WTC11 (cell line): Measurements from ENCODE around the gene ZNF740. TPM values are rescaled to one million over a fixed set of nuclear protein-coding genes. Genes with fewer than 3 reads are reported as not detected.

Source experiments
- ATAC-seq: fragments of 200-7000 bp; cut with Tn5 transposase; 2 replicates; pipeline ENCODE4 v1.10.0; 2021; ENCODE audit warnings: mild to moderate bottlenecking, moderate library complexity
- CTCF ChIA-PET: fragments of 300-600 bp; sonication (Branson Sonifier 250); formaldehyde crosslinking; loops from one replicate; lab custom pipeline; 2021; ENCODE audit warnings: antibody characterized with exemption; lab: Charles Lee
- POLR2A ChIA-PET: fragments of 350-600 bp; sonication (Branson Sonifier 250); formaldehyde crosslinking; loops from one replicate; lab custom pipeline; 2021; ENCODE audit warnings: antibody characterized with exemption; lab: Charles Lee
- DNase-seq: peaks from one replicate; pipeline ENCODE4 v3.0.0; 2021; ENCODE audit warnings: low spot score
- H3K27ac Mint-ChIP-seq: 2 replicates; pipeline ENCODE4 v1.8.0; 2021; ENCODE audit warnings: mixed read lengths
- H3K27me3 Mint-ChIP-seq: 2 replicates; pipeline ENCODE4 v1.8.0; 2021; ENCODE audit warnings: low read depth, mild to moderate bottlenecking, moderate library complexity, mixed read lengths
- H3K36me3 Mint-ChIP-seq: 2 replicates; pipeline ENCODE4 v1.8.0; 2021; ENCODE audit warnings: mixed read lengths
- H3K4me1 Mint-ChIP-seq: 2 replicates; pipeline ENCODE4 v1.8.0; 2022; ENCODE audit warnings: mixed read lengths
- H3K4me3 Mint-ChIP-seq: 2 replicates; pipeline ENCODE4 v1.8.0; 2021; ENCODE audit warnings: mild to moderate bottlenecking, moderate library complexity, mixed read lengths
- H3K9me3 Mint-ChIP-seq: 2 replicates; pipeline ENCODE4 v1.8.0; 2021; ENCODE audit warnings: mixed read lengths
- CBFB ChIP-seq: sonication (generic); formaldehyde crosslinking; IDR thresholded peaks from 2 replicates; pipeline ENCODE4 v1.8.1; 2022; ENCODE audit warnings: mild to moderate bottlenecking, low read depth, missing genetic modification reagents
- FOXJ3 ChIP-seq: sonication (generic); formaldehyde crosslinking; IDR thresholded peaks from 2 replicates; pipeline ENCODE4 v1.9.0; 2021; ENCODE audit warnings: missing genetic modification reagents, mild to moderate bottlenecking, borderline replicate concordance
- KAT7 ChIP-seq: sonication (generic); formaldehyde crosslinking; IDR thresholded peaks from 2 replicates; pipeline ENCODE4 v1.8.1; 2023; ENCODE audit warnings: missing genetic modification reagents, mild to moderate bottlenecking, borderline replicate concordance
- NFYB ChIP-seq: sonication (generic); formaldehyde crosslinking; conservative IDR thresholded peaks from 2 replicates; pipeline ENCODE4 v1.8.0; 2022; ENCODE audit warnings: low read depth, missing genetic modification reagents
- OVOL2 ChIP-seq: fragments of 250-450 bp; sonication (Bioruptor Pico); IDR thresholded peaks from 2 replicates; pipeline ENCODE4 v1.9.0; 2021; ENCODE audit warnings: mild to moderate bottlenecking, borderline replicate concordance
- PRRX2 ChIP-seq: fragments of 250-450 bp; sonication (Bioruptor Pico); IDR thresholded peaks from 2 replicates; pipeline ENCODE4 v1.8.0; 2021; ENCODE audit warnings: mild to moderate bottlenecking
- SOX15 ChIP-seq: fragments of 250-450 bp; sonication (Bioruptor Pico); IDR thresholded peaks from 2 replicates; pipeline ENCODE4 v1.9.0; 2021; ENCODE audit warnings: mild to moderate bottlenecking
- TCF7 ChIP-seq: sonication (generic); formaldehyde crosslinking; IDR thresholded peaks from 2 replicates; pipeline ENCODE4 v1.8.0; 2022; ENCODE audit warnings: mild to moderate bottlenecking, low read depth, missing genetic modification reagents, moderate library complexity
- TP53 ChIP-seq: sonication (generic); formaldehyde crosslinking; IDR thresholded peaks from 2 replicates; pipeline ENCODE4 v1.8.1; 2023; ENCODE audit warnings: mild to moderate bottlenecking, missing genetic modification reagents
- ZNF219 ChIP-seq: sonication (generic); formaldehyde crosslinking; IDR thresholded peaks from 2 replicates; pipeline ENCODE4 v1.8.0; 2023; ENCODE audit warnings: missing genetic modification reagents, mild to moderate bottlenecking, borderline replicate concordance
- ZNF232 ChIP-seq: sonication (generic); formaldehyde crosslinking; IDR thresholded peaks from 2 replicates; pipeline ENCODE4 v1.8.0; 2022; ENCODE audit warnings: mild to moderate bottlenecking, missing genetic modification reagents
- ZNF263 ChIP-seq: sonication (generic); formaldehyde crosslinking; IDR thresholded peaks from 2 replicates; pipeline ENCODE4 v1.8.1; 2022; ENCODE audit warnings: low read depth, mild to moderate bottlenecking, moderate library complexity, missing genetic modification reagents
- ZNF416 ChIP-seq: fragments of 250-450 bp; sonication (Bioruptor Pico); IDR thresholded peaks from 2 replicates; pipeline ENCODE4 v1.9.0; 2021; ENCODE audit warnings: mild to moderate bottlenecking, inconsistent platforms
- ZNF671 ChIP-seq: fragments of 250-450 bp; sonication (Bioruptor Pico); IDR thresholded peaks from 2 replicates; pipeline ENCODE4 v1.8.0; 2021; ENCODE audit warnings: mild to moderate bottlenecking
- total RNA-seq: library from RNA; stranded (reverse); gene quantifications from 3 replicates; pipeline ENCODE4 v1.2.3, GENCODE V29; 2021
- TF ChIP-seq, protein P1 (sequence below): fragments of 200-600 bp; IDR thresholded peaks from 2 replicates; pipeline ENCODE4 v1.8.0; 2022; ENCODE audit warnings: antibody characterized with exemption
- TF ChIP-seq, protein P2 (sequence below): sonication (generic); formaldehyde crosslinking; IDR thresholded peaks from 2 replicates; pipeline ENCODE4 v1.8.0; 2022; ENCODE audit warnings: mild to moderate bottlenecking, missing genetic modification reagents
- TF ChIP-seq, protein P3 (sequence below): fragments of 250-450 bp; sonication (Bioruptor Pico); conservative IDR thresholded peaks from 2 replicates; pipeline ENCODE4 v1.9.0; 2021; ENCODE audit warnings: mild to moderate bottlenecking
- TF ChIP-seq, protein P4 (sequence below): sonication (generic); formaldehyde crosslinking; IDR thresholded peaks from 2 replicates; pipeline ENCODE4 v1.8.1; 2022; ENCODE audit warnings: low read depth, missing genetic modification reagents, borderline replicate concordance
- TF ChIP-seq, protein P5 (sequence below): fragments of 250-450 bp; sonication (Bioruptor Pico); IDR thresholded peaks from 2 replicates; pipeline ENCODE4 v2.1.2; 2022; ENCODE audit warnings: mild to moderate bottlenecking, moderate library complexity
- TF ChIP-seq, protein P6 (sequence below): sonication (generic); formaldehyde crosslinking; IDR thresholded peaks from 2 replicates; pipeline ENCODE4 v1.8.1; 2023; ENCODE audit warnings: mild to moderate bottlenecking, missing genetic modification reagents
- TF ChIP-seq, protein P7 (sequence below): sonication (generic); formaldehyde crosslinking; IDR thresholded peaks from 2 replicates; pipeline ENCODE4 v1.8.1; 2022; ENCODE audit warnings: mild to moderate bottlenecking, missing genetic modification reagents, moderate library complexity, borderline replicate concordance
- TF ChIP-seq, protein P8 (sequence below): sonication (generic); formaldehyde crosslinking; IDR thresholded peaks from 2 replicates; pipeline ENCODE4 v1.8.1; 2022; ENCODE audit warnings: mild to moderate bottlenecking, moderate library complexity, missing genetic modification reagents
- TF ChIP-seq, protein P9 (sequence below): sonication (generic); formaldehyde crosslinking; IDR thresholded peaks from 2 replicates; pipeline ENCODE4 v1.8.1; 2022; ENCODE audit warnings: low read depth, mild to moderate bottlenecking, moderate library complexity, missing genetic modification reagents, borderline replicate concordance

Gene ZNF740
- total RNA-seq, 1 experiment from 2014 or later, result 26.6 TPM

DNA sequence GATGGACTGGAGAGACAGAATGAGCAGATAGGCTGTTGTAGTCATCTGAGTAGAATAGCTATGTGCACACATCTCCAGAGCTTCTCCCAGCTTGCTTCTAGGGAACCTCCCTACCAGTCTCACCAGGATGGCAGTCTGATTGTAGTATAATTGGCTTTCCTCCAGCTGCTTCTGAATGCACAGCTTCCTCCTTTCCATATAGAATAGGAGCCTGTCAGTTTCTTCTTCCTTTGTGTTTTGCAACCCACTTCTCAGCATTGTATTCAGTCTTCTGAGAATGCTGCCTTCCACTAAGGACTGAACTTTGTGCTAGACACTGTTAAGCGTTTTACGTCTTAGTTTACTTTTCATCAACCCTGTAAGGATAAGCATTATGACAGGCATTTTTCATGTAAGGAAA is 2.4 kb downstream of the ZNF740 start:
- CTCF ChIA-PET, result interaction anchor here (1.1 to 3.5 kb wide), 3 partner anchors 15 to 139 kb away, joined by 3 to 12 read pairs (median 3); partner anchors contain the start of gene AAAS
- ATAC-seq (no peak), DNase-seq (no peak)
- H3K9me3 Mint-ChIP-seq, result no peaks in the 10 kb centered on the region
- peaks cover 51% of the 10 kb centered on the region for H3K36me3 Mint-ChIP-seq
- peaks cover 23% of the 10 kb centered on the region for H3K27me3 Mint-ChIP-seq
- no peak overlapping the region for H3K27ac Mint-ChIP-seq
- H3K4me3 Mint-ChIP-seq, result peak overlapping the region; percentile 4; the same call in 1 of the 2 replicates
- POLR2A ChIA-PET, result no interaction called here
- TF ChIP-seq TCF7 (no peak), ZNF671 (CRISPR knock-in tag) (no peak), KAT7 (CRISPR knock-in tag) (no peak)
- TF ChIP-seq, protein P1, sequence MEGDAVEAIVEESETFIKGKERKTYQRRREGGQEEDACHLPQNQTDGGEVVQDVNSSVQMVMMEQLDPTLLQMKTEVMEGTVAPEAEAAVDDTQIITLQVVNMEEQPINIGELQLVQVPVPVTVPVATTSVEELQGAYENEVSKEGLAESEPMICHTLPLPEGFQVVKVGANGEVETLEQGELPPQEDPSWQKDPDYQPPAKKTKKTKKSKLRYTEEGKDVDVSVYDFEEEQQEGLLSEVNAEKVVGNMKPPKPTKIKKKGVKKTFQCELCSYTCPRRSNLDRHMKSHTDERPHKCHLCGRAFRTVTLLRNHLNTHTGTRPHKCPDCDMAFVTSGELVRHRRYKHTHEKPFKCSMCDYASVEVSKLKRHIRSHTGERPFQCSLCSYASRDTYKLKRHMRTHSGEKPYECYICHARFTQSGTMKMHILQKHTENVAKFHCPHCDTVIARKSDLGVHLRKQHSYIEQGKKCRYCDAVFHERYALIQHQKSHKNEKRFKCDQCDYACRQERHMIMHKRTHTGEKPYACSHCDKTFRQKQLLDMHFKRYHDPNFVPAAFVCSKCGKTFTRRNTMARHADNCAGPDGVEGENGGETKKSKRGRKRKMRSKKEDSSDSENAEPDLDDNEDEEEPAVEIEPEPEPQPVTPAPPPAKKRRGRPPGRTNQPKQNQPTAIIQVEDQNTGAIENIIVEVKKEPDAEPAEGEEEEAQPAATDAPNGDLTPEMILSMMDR, result no peak
- H3K4me1 Mint-ChIP-seq, result peaks cover 20% of the 10 kb centered on the region

DNA sequence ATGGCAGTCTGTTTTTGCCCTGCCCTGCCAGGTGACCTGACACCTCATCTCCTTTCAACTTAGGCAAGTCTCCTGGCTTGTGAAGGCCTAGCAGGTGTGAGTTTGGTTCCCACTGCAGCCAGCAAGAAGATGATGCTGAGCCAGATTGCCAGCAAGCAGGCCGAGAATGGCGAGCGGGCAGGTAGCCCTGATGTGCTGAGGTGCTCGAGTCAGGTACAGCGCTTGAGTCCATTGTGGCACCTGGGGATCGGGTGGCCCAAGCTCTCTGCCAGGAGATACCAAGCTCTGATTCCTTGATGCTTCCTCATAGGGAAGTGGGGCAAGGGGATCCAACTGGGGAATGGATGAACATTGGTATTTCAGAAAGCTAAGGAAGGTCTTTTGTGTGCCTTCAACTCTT is 4.3 kb downstream of the ZNF740 start:
- POLR2A ChIA-PET, result no interaction called here
- CTCF ChIA-PET, result interaction anchor here (1.1 to 3.5 kb wide), 3 partner anchors 10 to 25 kb away, joined by 3 to 12 read pairs (median 4); no protein-coding TSS in a partner anchor
- no peak overlapping the region for H3K4me3 Mint-ChIP-seq
- H3K36me3 Mint-ChIP-seq, result peaks cover 58% of the 10 kb centered on the region
- H3K27ac Mint-ChIP-seq, result no peak overlapping the region
- H3K27me3 Mint-ChIP-seq, result peaks cover 4% of the 10 kb centered on the region
- TF ChIP-seq TP53, result no peak
- TF ChIP-seq, protein P2, sequence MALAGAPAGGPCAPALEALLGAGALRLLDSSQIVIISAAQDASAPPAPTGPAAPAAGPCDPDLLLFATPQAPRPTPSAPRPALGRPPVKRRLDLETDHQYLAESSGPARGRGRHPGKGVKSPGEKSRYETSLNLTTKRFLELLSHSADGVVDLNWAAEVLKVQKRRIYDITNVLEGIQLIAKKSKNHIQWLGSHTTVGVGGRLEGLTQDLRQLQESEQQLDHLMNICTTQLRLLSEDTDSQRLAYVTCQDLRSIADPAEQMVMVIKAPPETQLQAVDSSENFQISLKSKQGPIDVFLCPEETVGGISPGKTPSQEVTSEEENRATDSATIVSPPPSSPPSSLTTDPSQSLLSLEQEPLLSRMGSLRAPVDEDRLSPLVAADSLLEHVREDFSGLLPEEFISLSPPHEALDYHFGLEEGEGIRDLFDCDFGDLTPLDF, result no peak
- no peak for TF ChIP-seq CBFB (CRISPR knock-in tag)
- no peak for TF ChIP-seq PRRX2
- no peak for TF ChIP-seq OVOL2 (CRISPR knock-in tag)
- TF ChIP-seq, protein P3, sequence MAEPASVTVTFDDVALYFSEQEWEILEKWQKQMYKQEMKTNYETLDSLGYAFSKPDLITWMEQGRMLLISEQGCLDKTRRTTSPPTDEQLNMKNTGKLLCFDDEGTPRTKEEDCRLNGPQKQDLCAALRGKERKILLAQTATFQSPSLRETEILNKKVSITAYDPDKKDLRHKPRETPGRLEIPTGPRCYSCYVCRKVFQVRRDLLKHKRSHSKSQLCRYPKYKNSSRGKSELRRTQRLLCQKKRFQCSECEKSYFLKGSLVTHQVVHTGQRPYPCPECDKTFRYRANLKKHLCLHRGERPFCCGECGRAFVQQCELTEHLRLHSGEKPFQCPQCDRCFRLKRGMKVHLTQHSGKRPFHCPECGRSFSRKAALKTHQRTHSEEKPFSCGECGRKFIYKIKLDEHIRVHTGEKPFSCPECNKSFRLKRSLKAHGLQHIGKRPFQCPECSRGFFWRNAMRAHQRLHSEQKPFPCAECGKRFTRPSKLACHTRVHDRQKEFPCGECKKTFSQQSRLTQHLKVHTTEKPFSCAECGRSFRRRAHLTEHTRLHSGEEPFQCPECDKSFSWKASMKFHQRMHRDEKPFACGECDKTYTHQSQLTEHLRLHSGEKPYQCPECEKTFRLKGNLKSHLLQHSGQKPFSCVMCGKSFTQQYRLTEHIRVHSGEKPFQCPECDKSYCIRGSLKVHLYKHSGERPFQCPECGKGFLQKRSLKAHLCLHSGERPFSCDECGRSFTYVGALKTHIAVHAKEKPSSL (CRISPR knock-in tag), result no peak
- TF ChIP-seq, protein P4, sequence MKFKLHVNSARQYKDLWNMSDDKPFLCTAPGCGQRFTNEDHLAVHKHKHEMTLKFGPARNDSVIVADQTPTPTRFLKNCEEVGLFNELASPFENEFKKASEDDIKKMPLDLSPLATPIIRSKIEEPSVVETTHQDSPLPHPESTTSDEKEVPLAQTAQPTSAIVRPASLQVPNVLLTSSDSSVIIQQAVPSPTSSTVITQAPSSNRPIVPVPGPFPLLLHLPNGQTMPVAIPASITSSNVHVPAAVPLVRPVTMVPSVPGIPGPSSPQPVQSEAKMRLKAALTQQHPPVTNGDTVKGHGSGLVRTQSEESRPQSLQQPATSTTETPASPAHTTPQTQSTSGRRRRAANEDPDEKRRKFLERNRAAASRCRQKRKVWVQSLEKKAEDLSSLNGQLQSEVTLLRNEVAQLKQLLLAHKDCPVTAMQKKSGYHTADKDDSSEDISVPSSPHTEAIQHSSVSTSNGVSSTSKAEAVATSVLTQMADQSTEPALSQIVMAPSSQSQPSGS, result no peak
- TF ChIP-seq, protein P5, sequence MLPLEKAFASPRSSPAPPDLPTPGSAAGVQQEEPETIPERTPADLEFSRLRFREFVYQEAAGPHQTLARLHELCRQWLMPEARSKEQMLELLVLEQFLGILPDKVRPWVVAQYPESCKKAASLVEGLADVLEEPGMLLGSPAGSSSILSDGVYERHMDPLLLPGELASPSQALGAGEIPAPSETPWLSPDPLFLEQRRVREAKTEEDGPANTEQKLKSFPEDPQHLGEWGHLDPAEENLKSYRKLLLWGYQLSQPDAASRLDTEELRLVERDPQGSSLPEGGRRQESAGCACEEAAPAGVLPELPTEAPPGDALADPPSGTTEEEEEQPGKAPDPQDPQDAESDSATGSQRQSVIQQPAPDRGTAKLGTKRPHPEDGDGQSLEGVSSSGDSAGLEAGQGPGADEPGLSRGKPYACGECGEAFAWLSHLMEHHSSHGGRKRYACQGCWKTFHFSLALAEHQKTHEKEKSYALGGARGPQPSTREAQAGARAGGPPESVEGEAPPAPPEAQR (CRISPR knock-in tag), result no peak
- no peak for TF ChIP-seq ZNF263 (CRISPR knock-in tag)
- no peak for TF ChIP-seq FOXJ3
- TF ChIP-seq, protein P6, sequence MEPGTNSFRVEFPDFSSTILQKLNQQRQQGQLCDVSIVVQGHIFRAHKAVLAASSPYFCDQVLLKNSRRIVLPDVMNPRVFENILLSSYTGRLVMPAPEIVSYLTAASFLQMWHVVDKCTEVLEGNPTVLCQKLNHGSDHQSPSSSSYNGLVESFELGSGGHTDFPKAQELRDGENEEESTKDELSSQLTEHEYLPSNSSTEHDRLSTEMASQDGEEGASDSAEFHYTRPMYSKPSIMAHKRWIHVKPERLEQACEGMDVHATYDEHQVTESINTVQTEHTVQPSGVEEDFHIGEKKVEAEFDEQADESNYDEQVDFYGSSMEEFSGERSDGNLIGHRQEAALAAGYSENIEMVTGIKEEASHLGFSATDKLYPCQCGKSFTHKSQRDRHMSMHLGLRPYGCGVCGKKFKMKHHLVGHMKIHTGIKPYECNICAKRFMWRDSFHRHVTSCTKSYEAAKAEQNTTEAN, result no peak
- no peak for TF ChIP-seq NFYB (CRISPR knock-in tag)
- TF ChIP-seq ZNF671 (CRISPR knock-in tag), result no peak
- TF ChIP-seq, protein P7, sequence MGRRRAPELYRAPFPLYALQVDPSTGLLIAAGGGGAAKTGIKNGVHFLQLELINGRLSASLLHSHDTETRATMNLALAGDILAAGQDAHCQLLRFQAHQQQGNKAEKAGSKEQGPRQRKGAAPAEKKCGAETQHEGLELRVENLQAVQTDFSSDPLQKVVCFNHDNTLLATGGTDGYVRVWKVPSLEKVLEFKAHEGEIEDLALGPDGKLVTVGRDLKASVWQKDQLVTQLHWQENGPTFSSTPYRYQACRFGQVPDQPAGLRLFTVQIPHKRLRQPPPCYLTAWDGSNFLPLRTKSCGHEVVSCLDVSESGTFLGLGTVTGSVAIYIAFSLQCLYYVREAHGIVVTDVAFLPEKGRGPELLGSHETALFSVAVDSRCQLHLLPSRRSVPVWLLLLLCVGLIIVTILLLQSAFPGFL, result no peak
- TF ChIP-seq SOX15 (CRISPR knock-in tag), result no peak
- TF ChIP-seq, protein P8, sequence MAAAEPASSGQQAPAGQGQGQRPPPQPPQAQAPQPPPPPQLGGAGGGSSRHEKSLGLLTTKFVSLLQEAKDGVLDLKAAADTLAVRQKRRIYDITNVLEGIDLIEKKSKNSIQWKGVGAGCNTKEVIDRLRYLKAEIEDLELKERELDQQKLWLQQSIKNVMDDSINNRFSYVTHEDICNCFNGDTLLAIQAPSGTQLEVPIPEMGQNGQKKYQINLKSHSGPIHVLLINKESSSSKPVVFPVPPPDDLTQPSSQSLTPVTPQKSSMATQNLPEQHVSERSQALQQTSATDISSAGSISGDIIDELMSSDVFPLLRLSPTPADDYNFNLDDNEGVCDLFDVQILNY, result no peak
- no peak for TF ChIP-seq ZNF416 (CRISPR knock-in tag)
- TF ChIP-seq ZNF232 (CRISPR knock-in tag), result no peak
- TF ChIP-seq ZNF219 (CRISPR knock-in tag), result no peak
- TF ChIP-seq, protein P9, sequence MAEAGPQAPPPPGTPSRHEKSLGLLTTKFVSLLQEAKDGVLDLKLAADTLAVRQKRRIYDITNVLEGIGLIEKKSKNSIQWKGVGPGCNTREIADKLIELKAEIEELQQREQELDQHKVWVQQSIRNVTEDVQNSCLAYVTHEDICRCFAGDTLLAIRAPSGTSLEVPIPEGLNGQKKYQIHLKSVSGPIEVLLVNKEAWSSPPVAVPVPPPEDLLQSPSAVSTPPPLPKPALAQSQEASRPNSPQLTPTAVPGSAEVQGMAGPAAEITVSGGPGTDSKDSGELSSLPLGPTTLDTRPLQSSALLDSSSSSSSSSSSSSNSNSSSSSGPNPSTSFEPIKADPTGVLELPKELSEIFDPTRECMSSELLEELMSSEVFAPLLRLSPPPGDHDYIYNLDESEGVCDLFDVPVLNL (CRISPR knock-in tag), result no peak
- no peak for DNase-seq
- no peak for ATAC-seq
- no peaks in the 10 kb centered on the region for H3K9me3 Mint-ChIP-seq
- H3K4me1 Mint-ChIP-seq, result peaks cover 25% of the 10 kb centered on the region
